ENCODE data around the gene SFXN4. TPM values are rescaled to one million over a fixed set of nuclear protein-coding genes. Genes with fewer than 3 reads are reported as not detected.

The SFXN4 gene
- total RNA-seq, 1 experiment from 2014 or later = 24.0 TPM

GRCh38 chr10:119118231-119118630 lies 47.3 kb downstream of the SFXN4 start (continued):
- no peak for TF ChIP-seq AFF4 (CRISPR knock-in tag; IDR thresholded peaks at IDR 0.05; ENCODE audit: borderline replicate concordance)
- no peak for TF ChIP-seq ZNF219 (CRISPR knock-in tag; IDR thresholded peaks at IDR 0.05; ENCODE audit: borderline replicate concordance)
- TF ChIP-seq ZNF317 (CRISPR knock-in tag; IDR thresholded peaks at IDR 0.05; ENCODE audit: borderline replicate concordance, low read depth) = no peak

GRCh38 chr10:119116326-119116951 lies 49.1 kb downstream of the SFXN4 start:
- ChIA-PET CTCF (no interaction called here), POLR2A (no interaction called here)
- peaks cover 61% of the 10 kb centered on the region for H3K36me3 Mint-ChIP-seq
- H3K27me3 Mint-ChIP-seq (ENCODE audit: low read depth) = no peaks in the 10 kb centered on the region
- no peak for ATAC-seq
- no peak overlapping the region for H3K27ac Mint-ChIP-seq
- H3K4me3 Mint-ChIP-seq = no peak overlapping the region
- TF ChIP-seq USF2 (CRISPR knock-in tag; IDR thresholded peaks at IDR 0.05) (no peak), NFATC4 (CRISPR knock-in tag; IDR thresholded peaks at IDR 0.05) (no peak), FOXP1 (CRISPR knock-in tag; IDR thresholded peaks at IDR 0.05; ENCODE audit: borderline replicate concordance) (no peak), ATF1 (CRISPR knock-in tag; IDR thresholded peaks at IDR 0.05) (no peak), TCF7 (CRISPR knock-in tag; IDR thresholded peaks at IDR 0.05; ENCODE audit: low read depth) (no peak), ZNF671 (CRISPR knock-in tag; IDR thresholded peaks at IDR 0.05) (no peak)
- TF ChIP-seq, protein P1, sequence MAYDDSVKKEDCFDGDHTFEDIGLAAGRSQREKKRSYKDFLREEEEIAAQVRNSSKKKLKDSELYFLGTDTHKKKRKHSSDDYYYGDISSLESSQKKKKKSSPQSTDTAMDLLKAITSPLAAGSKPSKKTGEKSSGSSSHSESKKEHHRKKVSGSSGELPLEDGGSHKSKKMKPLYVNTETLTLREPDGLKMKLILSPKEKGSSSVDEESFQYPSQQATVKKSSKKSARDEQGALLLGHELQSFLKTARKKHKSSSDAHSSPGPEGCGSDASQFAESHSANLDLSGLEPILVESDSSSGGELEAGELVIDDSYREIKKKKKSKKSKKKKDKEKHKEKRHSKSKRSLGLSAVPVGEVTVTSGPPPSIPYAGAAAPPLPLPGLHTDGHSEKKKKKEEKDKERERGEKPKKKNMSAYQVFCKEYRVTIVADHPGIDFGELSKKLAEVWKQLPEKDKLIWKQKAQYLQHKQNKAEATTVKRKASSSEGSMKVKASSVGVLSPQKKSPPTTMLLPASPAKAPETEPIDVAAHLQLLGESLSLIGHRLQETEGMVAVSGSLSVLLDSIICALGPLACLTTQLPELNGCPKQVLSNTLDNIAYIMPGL (CRISPR knock-in tag; IDR thresholded peaks at IDR 0.05) = no peak
- TF ChIP-seq, protein P2, sequence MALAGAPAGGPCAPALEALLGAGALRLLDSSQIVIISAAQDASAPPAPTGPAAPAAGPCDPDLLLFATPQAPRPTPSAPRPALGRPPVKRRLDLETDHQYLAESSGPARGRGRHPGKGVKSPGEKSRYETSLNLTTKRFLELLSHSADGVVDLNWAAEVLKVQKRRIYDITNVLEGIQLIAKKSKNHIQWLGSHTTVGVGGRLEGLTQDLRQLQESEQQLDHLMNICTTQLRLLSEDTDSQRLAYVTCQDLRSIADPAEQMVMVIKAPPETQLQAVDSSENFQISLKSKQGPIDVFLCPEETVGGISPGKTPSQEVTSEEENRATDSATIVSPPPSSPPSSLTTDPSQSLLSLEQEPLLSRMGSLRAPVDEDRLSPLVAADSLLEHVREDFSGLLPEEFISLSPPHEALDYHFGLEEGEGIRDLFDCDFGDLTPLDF (CRISPR knock-in tag; IDR thresholded peaks at IDR 0.05) = no peak
- TF ChIP-seq, protein P3, sequence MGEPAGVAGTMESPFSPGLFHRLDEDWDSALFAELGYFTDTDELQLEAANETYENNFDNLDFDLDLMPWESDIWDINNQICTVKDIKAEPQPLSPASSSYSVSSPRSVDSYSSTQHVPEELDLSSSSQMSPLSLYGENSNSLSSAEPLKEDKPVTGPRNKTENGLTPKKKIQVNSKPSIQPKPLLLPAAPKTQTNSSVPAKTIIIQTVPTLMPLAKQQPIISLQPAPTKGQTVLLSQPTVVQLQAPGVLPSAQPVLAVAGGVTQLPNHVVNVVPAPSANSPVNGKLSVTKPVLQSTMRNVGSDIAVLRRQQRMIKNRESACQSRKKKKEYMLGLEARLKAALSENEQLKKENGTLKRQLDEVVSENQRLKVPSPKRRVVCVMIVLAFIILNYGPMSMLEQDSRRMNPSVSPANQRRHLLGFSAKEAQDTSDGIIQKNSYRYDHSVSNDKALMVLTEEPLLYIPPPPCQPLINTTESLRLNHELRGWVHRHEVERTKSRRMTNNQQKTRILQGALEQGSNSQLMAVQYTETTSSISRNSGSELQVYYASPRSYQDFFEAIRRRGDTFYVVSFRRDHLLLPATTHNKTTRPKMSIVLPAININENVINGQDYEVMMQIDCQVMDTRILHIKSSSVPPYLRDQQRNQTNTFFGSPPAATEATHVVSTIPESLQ (CRISPR knock-in tag; IDR thresholded peaks at IDR 0.05) = no peak
- no peaks in the 10 kb centered on the region for H3K4me1 Mint-ChIP-seq
- no peak for DNase-seq (ENCODE audit: low spot score)
- H3K9me3 Mint-ChIP-seq = no peaks in the 10 kb centered on the region

GRCh38 chr10:119115926-119116325 lies 49.6 kb downstream of the SFXN4 start:
- Mint-ChIP-seq H3K36me3 (peaks cover 59% of the 10 kb centered on the region), H3K4me3 (no peak overlapping the region), H3K27me3 (ENCODE audit: low read depth) (no peaks in the 10 kb centered on the region), H3K27ac (no peak overlapping the region), H3K9me3 (no peaks in the 10 kb centered on the region), H3K4me1 (no peaks in the 10 kb centered on the region)
- TF ChIP-seq, protein P4, sequence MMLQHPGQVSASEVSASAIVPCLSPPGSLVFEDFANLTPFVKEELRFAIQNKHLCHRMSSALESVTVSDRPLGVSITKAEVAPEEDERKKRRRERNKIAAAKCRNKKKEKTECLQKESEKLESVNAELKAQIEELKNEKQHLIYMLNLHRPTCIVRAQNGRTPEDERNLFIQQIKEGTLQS (CRISPR knock-in tag; conservative IDR thresholded peaks at IDR 0.05) = no peak
- TF ChIP-seq ZNF121 (CRISPR knock-in tag; IDR thresholded peaks at IDR 0.05) (no peak), CREM (CRISPR knock-in tag; IDR thresholded peaks at IDR 0.05) (no peak), SMAD4 (CRISPR knock-in tag; IDR thresholded peaks at IDR 0.05) (no peak), ZNF416 (CRISPR knock-in tag; IDR thresholded peaks at IDR 0.05) (no peak), GTF2I (CRISPR knock-in tag; conservative IDR thresholded peaks at IDR 0.05) (no peak), ZNF423 (CRISPR knock-in tag; IDR thresholded peaks at IDR 0.05) (no peak), MLX (CRISPR knock-in tag; IDR thresholded peaks at IDR 0.05) (no peak), NFE2L1 (CRISPR knock-in tag; IDR thresholded peaks at IDR 0.05) (no peak), SOX15 (CRISPR knock-in tag; IDR thresholded peaks at IDR 0.05) (no peak)
- TF ChIP-seq, protein P5, sequence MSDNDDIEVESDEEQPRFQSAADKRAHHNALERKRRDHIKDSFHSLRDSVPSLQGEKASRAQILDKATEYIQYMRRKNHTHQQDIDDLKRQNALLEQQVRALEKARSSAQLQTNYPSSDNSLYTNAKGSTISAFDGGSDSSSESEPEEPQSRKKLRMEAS (CRISPR knock-in tag; IDR thresholded peaks at IDR 0.05) = no peak
- no peak for DNase-seq (ENCODE audit: low spot score)
- POLR2A ChIA-PET = no interaction called here
- CTCF ChIA-PET = no interaction called here
- no peak for ATAC-seq
